Measurements from ENCODE around the gene C17orf113. TPM values are rescaled to one million over a fixed set of nuclear protein-coding genes. Genes with fewer than 3 reads are reported as not detected.
A peak's percentile ranks its signal among the peaks of the same experiment; 100 is the strongest.

Gene C17orf113
- total RNA-seq, 1 experiment from 2014 or later = 0.74 TPM

DNA sequence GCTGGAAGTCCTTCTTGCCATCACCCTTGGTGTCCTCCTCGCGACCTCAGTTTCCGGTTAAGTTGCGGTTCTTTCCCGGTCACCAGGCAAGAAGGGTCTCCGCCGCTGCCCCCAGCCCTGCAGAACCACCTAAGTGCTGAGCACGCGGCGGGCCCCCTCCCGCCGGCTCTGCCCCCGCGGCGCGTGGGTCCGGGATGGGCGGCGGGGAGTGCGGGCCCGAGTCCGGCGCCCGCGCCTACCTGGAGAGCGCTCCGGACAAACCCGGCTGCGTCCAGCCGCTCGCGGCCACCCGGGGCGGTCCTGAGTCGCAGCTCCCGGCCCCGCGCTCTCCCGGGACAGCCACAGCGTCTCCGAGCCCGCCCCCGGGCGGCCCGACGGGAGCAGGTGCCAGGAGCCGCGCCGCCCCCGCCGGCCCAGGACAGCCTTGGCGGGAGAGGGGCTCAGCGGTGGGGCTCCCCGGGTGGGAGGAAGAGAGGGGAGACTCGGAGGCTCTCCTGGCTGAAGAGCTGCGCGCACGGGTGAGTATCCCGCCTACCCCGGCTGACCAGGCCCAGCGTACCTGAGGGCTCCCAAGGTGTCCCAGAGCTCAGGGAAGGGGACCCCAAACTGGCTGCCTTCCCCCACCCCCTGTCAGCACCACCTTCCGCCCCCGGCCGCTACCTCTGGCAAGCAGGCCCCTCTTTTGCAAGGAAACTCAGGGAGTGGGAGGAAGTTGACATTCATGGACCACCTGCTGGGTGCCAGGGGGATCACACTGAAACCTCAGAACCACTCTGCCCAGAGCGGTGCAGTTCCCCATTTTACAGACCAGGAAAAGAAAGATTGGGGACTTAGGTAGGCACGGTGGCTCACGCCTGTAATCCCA, 22.2 kb upstream of the C17orf113 start:
- Histone ChIP-seq H3K9me3 (ENCODE audit: control insufficient read depth, insufficient read depth, low read depth, low read length) (no peaks in the 10 kb centered on the region), H3K4me1 (ENCODE audit: control insufficient read depth, insufficient read depth, low read length) (peaks cover 4% of the 10 kb centered on the region; the same call in 1 of the 2 replicates), H3K27ac (ENCODE audit: low read length) (no peak overlapping the region), H3K4me3 (ENCODE audit: low read depth in 2 of 2, low read length in 2 of 2) (peak overlapping the region in 1 of 2 experiments; percentile 24; a peak in 2 of 4 replicates), H3K27me3 (ENCODE audit: control insufficient read depth, insufficient read depth, low read length) (no peaks in the 10 kb centered on the region), H3K36me3 (ENCODE audit: control insufficient read depth, insufficient read depth, low read length) (no peaks in the 10 kb centered on the region)
- ATAC-seq (peak; percentile 68), DNase-seq (ENCODE audit: low read depth, low spot score) (no peak)
- CTCF ChIA-PET = no interaction called here
- BruUV-seq (replicated peaks) = no TSS peak
- TF ChIP-seq CTCF (IDR thresholded peaks at IDR 0.05) (no peak), REST (IDR thresholded peaks at IDR 0.05; ENCODE audit: insufficient read depth in 1 of 2, low read depth in 2 of 2, low read length in 1 of 2) (no peak), TCF7L2 (IDR thresholded peaks at IDR 0.05; ENCODE audit: low read depth, low read length) (no peak), POLR2AphosphoS5 (IDR thresholded peaks at IDR 0.05; ENCODE audit: low read depth, low read length) (no peak), SIN3A (IDR thresholded peaks at IDR 0.05; ENCODE audit: borderline replicate concordance, insufficient read depth, low read depth, low read length) (no peak)
- intact Hi-C loops (cut with micrococcal nuclease; ENCODE audit: unreplicated experiment) (no loop called here), in situ Hi-C loops (cut with HindIII; ENCODE audit: low pct_unique_long_range_greater_than_20kb, low sequenced_read_pairs) (no loop called here)
- POLR2A ChIA-PET = no interaction called here

GRCh38 chr17:42071810-42072209, 21.4 kb upstream of the C17orf113 start:
- Histone ChIP-seq H3K4me3 (ENCODE audit: low read depth in 2 of 2, low read length in 2 of 2) (no peak overlapping the region), H3K9me3 (ENCODE audit: control insufficient read depth, insufficient read depth, low read depth, low read length) (no peaks in the 10 kb centered on the region), H3K27me3 (ENCODE audit: control insufficient read depth, insufficient read depth, low read length) (no peaks in the 10 kb centered on the region), H3K27ac (ENCODE audit: low read length) (no peak overlapping the region), H3K4me1 (ENCODE audit: control insufficient read depth, insufficient read depth, low read length) (peaks cover 4% of the 10 kb centered on the region; the same call in 1 of the 2 replicates), H3K36me3 (ENCODE audit: control insufficient read depth, insufficient read depth, low read length) (no peaks in the 10 kb centered on the region)
- in situ Hi-C loops (cut with HindIII; ENCODE audit: low pct_unique_long_range_greater_than_20kb, low sequenced_read_pairs) (no loop called here), intact Hi-C loops (cut with micrococcal nuclease; ENCODE audit: unreplicated experiment) (no loop called here)
- POLR2A ChIA-PET = no interaction called here
- DNase-seq (ENCODE audit: low read depth, low spot score) (no peak), ATAC-seq (no peak)
- BruUV-seq (replicated peaks) = no TSS peak
- no peak for TF ChIP-seq SIN3A (IDR thresholded peaks at IDR 0.05; ENCODE audit: borderline replicate concordance, insufficient read depth, low read depth, low read length)
- no peak for TF ChIP-seq POLR2AphosphoS5 (IDR thresholded peaks at IDR 0.05; ENCODE audit: low read depth, low read length)
- TF ChIP-seq CTCF (IDR thresholded peaks at IDR 0.05) = no peak
- TF ChIP-seq TCF7L2 (IDR thresholded peaks at IDR 0.05; ENCODE audit: low read depth, low read length) = no peak
- TF ChIP-seq REST (IDR thresholded peaks at IDR 0.05; ENCODE audit: insufficient read depth in 1 of 2, low read depth in 2 of 2, low read length in 1 of 2) = no peak
- CTCF ChIA-PET = no interaction called here

Measured in Panc1 (cell line).